Left lobe of liver (tissue), 2 donors: ENCODE measurements around the gene CUEDC1. TPM values are rescaled to one million over a fixed set of nuclear protein-coding genes. Genes with fewer than 3 reads are reported as not detected.

Source experiments
- ATAC-seq: fragments of 200-7000 bp; cut with Tn5 transposase; one replicate; pipeline ENCODE4 v1.9.1; 2020; ENCODE audit warnings: mild to moderate bottlenecking, moderate library complexity
- DNase-seq: peaks from one replicate; pipeline ENCODE4 v3.0.0-alpha.2; 2020; ENCODE audit warnings: low spot score
- total RNA-seq: library from RNA; stranded (reverse); gene quantifications from one replicate; pipeline ENCODE4 v1.2.1, GENCODE V29; 2021
- donor health status: DM: no; HTN: no; CAD: no; lungs with moderate emphysema.
- donor health status: DM: no; HTN: yes; CAD: no.

Gene CUEDC1
- total RNA-seq, 1 donor from 2014 or later, result 8.1 TPM

- ATAC-seq (peak; percentile 13), DNase-seq (no peak)
Measured at GRCh38 chr17:57868007-57868909, 87.0 kb downstream of the CUEDC1 start.

DNA sequence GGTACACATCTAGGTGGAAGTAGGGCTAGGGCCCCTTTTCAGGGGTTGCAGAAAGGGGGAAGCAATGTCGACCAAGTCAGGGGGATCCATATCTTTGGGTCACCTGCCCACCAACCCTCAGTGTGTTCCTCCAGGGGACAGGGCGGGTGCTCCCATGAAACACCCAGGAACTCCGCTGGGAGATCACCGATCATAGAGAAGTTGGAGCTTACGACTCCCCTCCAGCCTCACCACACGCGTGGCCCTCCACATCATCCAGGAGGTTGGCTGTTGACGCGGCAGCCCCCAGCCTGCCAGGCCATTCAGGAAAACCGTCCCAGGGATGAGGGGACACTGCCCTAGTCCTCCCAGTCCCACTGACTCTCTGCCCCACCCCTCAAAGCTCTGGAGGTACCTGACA, 88.1 kb downstream of the CUEDC1 start:
- ATAC-seq (no peak), DNase-seq (no peak)

DNA sequence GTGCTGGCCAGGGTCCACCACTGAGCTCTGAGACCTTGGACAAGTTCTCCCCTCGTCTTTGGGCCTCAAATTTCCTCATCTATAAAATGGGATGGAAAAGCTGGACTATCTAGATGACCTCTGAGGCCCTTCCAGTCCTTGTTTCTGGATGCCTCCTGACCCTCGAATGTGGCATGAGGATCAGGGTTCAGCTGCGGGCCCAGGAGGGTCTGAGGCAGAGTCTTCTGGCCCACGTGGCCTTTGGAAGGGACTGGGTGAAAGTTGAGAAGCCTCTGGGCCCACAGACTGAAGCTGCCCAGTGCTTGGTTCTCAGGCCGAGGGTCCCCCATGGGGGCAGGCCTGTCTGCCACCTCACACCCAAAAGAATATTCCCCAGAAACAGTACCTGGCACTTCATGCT, 88.5 kb downstream of the CUEDC1 start:
- DNase-seq (no peak), ATAC-seq (no peak)

DNA sequence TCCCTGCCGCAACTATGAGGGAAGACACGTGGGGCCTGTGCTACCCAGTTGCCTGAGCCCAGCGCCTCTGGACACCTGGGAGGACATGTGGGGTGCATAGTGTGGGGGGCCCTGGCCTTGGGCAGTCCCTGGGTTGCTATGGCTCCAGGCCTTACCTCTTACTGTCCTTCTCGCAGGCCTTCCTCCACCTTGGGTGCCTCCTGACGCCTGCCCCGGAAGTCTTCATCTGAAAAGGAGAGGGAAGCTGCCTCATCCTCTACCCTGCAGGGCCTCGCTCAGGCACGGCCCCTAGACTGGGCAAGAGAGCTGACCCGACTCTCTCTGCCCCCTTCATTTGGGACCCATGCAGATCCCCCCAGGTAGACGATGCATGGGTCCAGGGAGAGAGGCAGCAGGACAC, 88.9 kb downstream of the CUEDC1 start:
- ATAC-seq, result no peak

GRCh38 chr17:57864273-57864672, 90.9 kb downstream of the CUEDC1 start:
- ATAC-seq, result no peak
- no peak for DNase-seq

More for the DNA sequence above, 88.9 kb downstream of the CUEDC1 start:
- no peak for DNase-seq

DNA sequence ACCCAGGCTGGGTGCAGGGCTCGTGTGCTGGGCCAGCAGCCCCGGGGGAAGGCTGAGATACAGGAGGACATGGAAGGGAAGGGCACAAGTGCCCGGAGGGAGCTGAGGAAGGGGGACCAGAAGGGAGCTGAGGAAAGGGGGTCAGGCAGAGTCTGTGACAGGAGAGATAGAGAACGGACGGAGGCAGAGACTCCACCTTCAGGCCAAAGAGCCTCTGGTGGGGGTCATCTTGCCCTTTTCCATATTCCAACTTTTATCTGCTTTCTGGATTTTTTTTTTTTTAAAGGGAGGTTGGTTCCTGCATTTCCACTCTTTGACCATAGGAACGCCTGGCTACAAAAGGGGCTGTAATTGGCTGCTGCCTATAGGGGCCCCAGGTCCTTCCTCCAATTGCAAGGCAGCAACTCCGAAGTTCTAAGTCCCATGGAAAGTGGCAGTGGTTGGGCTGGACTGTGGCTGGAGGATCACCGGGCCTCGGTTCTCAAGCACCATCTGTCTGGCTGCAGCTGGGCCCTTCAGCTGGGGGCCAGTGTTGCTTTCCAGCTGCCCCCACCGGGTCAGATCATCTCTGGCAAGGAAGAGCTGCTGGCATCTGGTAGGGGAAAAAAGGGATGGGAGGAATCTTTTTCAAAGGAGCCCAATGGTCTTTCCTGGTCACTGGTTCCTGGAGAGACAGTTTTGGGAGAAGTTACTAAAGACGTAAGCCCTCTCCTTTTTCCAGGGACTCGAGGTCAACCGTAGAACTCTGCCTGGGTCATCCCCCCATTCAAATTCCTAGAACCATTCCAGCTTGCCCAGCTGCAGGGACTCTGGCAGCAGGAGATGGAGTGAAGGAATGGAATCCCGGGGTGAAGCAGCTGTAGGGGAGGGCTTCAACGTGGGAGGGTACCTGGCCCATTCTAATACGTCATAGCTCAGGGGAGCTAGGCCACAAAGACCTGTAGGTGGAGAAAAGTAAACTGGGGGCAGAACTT, 92.2 kb downstream of the CUEDC1 start:
- ATAC-seq (no peak), DNase-seq (no peak)

GRCh38 chr17:57861790-57862693, 93.2 kb downstream of the CUEDC1 start:
- peak; percentile 63 for ATAC-seq
- no peak for DNase-seq

- DNase-seq, result no peak
- peak; percentile 52 for ATAC-seq
Measured at GRCh38 chr17:57861000-57861789, 94.0 kb downstream of the CUEDC1 start.

GRCh38 chr17:57860414-57860999, 94.7 kb downstream of the CUEDC1 start:
- ATAC-seq, result no peak
- DNase-seq, result no peak

DNA sequence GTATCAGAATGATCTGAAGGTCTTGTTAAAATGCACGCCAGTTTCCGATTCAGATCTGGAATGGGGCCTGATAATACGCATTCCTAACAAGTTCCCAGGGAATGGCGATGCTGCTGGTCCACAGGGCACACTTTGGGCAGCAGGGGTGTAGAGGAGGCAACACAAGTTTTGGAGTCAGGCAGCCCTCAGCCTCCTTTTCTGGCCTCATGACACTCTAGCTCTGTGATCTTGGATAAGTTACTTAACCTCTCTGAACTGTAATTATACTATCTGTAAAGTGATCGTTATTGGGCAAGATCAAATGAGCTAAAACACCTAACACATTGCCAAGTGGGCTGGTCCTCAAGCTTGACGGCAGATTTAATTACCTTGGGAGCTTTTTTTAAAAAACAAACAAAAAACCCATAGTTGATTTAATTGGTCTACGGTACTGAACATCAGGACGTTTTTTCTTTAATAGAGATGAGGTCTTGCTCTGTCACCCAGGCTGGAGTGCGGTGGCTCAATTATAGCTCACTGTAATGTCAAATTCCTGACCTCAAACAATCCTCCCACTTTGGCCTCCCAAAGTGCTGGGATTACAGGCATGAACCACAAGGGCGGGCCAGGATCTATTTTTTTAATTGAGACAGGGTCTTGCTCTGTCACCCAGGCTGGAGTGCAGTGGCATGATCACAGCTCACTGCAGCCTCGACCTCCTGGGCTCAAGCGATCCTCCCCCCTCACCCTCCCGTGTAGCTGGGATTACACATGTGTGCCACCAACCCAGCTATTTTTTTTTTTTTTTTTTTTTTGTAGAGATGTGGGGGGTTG, 95.4 kb downstream of the CUEDC1 start:
- ATAC-seq (no peak), DNase-seq (no peak)

GRCh38 chr17:57858838-57859237, 96.4 kb downstream of the CUEDC1 start:
- no peak for ATAC-seq
- no peak for DNase-seq

DNA sequence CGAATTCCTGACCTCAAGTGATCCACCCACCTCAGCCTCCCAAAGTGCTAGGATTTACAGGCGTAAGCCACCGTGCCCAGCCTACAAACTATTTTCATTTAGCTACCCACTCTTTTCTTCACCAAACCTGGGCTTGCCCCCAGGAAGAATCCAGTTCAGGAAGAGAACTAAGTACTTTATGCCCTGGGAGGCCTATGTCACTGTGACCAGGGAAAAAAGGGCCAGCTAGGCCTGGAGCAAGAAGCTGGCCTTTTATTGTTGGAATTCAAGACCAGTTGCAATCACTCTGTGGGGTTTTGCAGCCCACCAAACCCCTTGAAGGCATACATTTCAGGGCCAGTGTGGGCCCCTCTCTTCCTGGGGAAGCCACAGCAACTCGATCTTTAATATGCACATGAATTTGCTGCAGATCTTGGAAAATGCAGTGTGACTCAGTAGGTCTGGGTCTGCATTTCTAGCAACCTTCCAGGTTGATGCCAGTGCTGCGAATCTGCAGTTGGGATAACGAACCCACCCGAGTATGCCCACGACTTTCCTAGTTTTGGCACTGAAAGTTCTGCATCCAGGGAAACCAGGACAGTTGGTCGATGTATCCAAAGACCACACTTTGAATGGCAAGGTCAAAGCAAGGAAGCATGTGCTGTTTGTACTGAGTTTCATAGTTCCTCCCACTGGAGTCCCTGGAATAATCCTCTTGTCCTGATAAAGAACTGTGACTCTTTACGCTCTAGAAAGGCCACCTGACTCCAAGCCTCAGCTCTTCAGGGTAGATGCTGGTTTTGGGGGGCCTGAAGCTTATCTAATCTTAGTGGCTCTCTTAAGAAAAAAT, 98.2 kb downstream of the CUEDC1 start:
- no peak for ATAC-seq

DNA sequence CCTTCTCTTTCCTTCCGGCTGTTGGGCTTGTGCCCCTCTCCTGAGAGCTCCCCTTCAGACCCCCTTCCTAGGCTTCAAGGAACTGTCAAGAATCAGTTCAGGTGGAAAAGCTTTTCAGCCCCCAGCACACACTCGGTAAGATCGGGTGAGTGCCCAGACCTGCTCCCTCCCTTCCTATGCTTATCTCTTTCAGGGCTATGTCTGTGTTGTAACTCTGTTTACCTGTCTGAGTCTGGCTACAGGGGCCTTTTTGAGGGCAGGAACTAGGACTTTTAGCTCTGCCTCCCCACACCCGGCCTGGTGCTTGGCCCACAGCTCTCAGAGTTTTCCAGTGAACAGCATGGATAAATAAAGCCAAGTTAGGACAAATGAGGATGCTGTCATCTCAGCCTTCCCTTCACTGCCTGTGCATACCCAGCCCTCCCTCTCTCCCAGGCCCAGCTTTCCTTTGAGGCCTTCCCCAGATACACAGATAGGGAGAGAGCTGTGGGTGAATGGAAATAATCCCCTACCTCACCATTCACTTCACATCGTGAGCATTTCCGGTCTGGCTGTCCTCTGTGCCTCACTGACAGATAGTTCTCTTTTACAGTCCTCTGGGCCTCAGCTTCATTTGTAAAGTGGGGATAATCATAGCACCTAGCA, 99.7 kb downstream of the CUEDC1 start:
- DNase-seq, result peak; percentile 59
- peak; percentile 69 for ATAC-seq

More for the DNA sequence above, 98.2 kb downstream of the CUEDC1 start:
- no peak for DNase-seq

DNA sequence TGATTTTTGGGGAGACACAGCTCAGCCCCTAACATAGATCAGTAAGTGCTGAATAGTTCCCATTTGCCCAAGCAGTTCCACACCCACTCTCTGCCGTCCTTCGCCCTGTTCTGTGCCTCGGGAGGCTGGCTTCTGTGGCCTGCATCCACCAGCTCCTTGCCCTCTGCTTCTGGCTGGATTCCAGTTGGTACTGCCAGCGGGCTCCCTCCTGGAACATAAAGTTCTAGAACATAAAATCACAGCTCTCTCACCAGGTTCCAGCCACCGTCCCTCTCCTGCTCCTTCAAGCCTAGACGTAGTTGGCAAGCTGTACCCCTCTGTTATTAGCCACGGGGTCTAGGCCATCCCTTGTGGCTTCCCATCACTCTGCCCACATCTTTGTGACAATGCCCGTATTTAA, 101.5 kb downstream of the CUEDC1 start:
- peak; percentile 66 for DNase-seq
- no peak for ATAC-seq

- DNase-seq (no peak), ATAC-seq (no peak)
Measured at GRCh38 chr17:57852955-57853328, 102.3 kb downstream of the CUEDC1 start.

GRCh38 chr17:57852092-57852954, 102.9 kb downstream of the CUEDC1 start:
- DNase-seq, result no peak
- no peak for ATAC-seq
